ENCODE data around the gene BCKDK.
"Not testable (repeated sequence)": the region's sequence is repeated elsewhere in the genome, so short reads cannot be mapped to it uniquely, and the experiment has no call there.

The BCKDK gene

DNA sequence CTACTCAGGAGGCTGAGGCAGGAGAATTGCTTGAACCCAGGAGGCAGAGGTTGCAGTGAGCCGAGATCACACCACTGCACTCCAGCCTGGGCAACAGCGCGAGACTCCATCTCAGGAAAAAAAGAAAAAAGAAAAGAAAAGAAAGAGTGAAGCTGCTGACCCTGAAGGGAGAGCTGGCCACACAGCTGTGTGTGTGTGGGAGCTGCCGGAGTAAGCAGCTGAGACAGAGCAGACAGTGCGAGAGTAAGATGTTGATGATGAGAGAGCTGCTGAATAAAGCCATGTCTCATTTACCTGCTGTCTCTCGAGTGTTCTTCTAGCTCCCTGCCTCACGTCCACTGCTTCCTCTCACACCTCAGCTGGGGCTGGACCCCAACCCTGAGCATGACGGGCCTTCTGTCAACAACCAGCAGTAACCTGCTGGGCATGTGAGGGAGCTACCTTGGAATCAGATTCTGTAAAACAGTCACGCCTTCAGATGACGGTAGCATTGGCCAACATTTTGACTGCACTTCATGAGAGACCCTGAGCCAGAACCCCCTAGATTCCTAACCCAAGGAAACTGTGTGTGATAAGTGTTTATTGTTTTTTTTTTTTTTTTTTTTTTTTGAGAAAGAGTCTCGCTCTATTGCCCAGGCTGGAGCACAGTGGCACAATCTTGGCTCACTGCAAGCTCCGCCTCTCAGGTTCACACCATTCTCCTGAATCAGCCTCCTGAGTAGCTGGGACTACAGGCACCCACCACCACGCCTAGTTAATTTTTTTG is 7.1 kb upstream of the BCKDK start:
- not testable (repeated sequence) for DNase-seq

DNA sequence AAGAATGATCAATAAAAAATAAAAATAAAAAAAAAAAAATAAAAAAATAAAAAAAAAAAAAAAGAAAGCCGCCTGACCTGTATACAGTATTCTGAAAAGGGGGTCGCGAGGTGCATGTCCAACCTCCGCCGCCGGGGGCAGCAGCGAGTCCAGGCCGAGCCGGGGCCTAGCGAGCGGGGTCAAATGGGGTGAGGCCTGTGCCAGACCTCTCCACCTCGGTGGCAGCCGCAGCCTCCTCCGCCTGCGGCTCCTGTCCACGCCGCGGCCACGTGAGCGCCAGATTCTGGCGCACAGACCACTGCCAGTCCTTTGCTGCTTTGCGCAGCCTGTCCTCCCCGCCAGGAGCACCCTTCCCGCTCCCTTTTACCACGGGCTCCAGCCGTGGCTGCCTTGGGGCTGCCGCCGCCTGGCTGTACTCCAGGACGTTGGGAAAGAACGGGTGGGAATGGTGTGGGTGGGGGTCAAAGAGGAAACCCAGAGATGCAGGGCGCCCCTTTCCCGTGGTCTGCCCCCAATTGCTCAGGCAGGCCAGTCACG is 2.4 kb upstream of the BCKDK start:
- DNase-seq, result peak in 1 of 2 experiments; percentile 50

GRCh38 chr16:31106509-31107464 is 1.4 kb upstream of the BCKDK start:
- DNase-seq, result no peak

DNA sequence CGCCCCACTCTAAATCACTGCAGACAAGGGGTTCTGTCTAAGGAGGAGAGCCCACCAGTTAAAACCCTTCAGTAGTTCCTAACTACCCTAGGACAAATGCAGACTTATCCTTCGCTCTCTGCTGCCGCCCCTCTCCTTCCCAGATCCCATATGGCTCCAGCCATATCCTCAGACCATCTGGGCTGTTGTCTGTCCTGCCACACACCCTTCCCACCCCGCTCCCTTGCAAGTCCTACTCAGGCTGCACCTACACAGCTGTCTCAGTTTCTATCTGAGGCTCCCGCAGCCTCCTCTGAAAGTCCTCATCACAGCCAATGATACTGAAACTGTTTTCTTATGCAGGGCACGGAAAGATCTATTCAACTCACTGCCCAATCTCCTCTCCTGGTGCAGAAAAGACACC is 720 bp upstream of the BCKDK start:
- DNase-seq, result no peak

- no peak for DNase-seq
Observed at GRCh38 chr16:31108794-31109558, 790 bp downstream of the BCKDK start.

DNA sequence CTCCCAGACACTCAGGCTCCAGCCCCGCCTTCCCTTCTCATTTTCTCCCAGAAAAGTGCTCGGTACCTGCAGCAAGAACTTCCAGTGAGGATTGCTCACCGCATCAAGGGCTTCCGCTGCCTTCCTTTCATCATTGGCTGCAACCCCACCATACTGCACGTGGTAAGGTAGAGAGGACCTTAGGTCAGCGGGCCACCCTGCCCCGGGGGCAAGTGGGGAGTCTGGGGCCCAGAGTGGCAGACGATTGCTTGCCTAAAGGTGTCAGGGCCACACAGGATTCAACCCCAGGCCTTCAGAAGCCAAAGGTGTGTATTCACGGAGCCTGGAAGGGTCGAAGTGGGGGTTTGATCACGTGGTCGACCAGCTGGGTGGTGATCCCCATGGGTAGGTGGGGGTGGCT is 1.4 kb downstream of the BCKDK start:
- DNase-seq, result no peak

DNA sequence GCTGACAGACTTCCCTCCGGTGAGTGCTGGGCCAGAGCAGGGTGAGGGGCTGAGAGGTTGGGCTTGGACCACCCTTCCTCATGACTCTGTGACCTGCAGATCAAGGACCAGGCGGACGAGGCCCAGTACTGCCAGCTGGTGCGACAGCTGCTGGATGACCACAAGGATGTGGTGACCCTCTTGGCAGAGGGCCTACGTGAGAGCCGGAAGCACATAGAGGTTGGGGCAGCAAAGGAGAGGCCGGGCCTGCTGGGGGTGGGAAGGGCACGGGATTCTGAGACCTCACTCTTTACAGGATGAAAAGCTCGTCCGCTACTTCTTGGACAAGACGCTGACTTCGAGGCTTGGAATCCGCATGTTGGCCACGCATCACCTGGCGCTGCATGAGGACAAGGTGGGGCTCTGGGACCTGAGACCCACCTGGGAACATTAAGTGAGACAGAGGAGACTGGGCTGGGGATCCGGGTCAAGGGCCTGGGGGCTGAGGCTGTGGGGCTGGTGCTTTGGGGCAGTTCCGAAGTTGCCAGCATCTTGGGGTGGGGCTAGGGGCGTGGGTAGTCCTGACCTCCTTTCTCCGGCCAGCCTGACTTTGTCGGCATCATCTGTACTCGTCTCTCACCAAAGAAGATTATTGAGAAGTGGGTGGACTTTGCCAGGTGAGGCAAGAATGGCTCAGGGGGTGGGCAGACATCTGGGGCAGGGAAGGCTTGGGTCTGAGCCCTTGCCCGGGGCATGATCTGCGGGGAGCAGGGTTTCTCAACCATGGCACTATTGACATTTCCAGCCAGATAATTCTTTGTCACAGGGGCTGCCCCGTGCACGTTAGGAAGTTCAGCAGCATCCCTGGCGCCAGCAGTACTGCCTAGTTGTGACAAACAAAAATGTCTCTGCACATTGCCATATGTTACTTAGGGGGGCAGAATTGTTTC is 2.2 kb downstream of the BCKDK start:
- no peak for DNase-seq

GRCh38 chr16:31111881-31112466 is 3.8 kb downstream of the BCKDK start:
- no peak for DNase-seq

DNA sequence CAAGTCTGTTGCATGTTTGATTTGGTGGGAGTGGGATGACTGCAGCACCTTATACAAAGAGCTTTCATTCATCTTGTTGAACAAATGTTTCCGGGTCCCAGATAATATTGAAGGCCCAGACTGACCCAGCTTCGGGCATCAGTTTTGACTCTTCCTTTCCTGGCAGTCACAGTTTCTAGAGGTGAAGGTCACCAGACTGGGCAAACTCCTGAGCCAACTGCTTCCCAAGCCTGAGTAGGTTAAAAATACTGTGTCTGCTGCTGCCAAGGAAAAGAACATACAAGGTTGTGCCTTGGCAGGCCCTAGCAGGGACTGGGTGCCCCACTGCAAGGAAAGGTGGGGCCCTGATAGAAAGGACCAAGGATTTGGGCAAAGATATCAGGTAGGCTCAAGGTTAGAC is 4.5 kb downstream of the BCKDK start:
- DNase-seq, result no peak

GRCh38 chr16:31113121-31114120 is 5.2 kb downstream of the BCKDK start:
- DNase-seq, result no peak

DNA sequence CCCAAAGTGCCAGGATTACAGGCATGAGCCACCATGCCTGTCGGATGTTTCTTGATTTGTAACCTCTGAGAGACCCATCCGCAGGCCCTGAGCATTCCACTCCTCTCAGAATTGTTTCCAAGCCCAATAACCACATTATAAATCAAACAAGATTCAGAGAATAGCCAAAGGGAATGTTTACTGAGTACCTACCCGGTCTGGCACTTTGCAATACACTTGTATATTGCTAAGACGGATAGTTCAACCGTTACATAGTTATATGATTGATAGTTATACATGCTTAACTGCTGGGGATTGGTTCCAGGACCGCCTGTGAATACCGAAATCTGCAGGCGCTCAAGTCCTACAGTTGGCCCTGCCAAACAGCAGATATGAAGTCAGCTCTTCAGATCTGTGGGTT is 6.3 kb downstream of the BCKDK start:
- DNase-seq, result no peak

DNA sequence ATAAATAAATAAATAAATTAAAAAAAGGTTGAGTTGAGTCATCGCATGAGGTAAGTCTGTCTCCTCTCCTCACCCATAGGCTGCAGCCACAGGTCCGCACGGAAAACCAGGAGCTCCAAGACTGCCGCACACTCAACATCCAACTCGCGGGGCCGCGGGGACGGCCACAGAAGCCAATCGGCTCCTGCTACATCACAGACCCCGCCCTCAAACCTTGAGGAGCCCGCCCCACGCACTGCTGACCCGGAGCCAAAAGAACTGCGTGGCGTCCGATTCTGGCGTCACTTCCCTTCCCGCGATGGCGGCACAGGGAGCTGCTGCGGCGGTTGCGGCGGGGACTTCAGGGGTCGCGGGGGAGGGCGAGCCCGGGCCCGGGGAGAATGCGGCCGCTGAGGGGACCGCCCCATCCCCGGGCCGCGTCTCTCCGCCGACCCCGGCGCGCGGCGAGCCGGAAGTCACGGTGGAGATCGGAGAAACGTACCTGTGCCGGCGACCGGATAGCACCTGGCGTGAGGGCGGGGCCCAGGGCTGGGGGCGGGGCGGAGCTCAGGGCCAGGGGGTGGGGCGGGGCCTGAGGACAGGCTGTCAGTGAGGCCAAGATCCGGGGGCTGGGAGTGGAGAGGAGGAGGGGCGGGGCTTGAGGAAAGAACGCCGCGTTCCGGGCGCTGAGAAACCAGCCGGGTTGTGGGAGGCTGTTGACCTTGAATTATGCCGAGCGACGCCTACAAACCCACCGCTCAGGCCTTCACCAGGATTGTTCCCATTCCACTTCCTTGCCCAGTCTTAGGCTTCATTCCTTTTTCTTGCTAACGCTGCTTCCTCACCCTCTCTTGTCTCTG is 9.4 kb downstream of the BCKDK start, which contains the start of gene KAT8:
TSS of gene KAT8 (plus strand) at position 281 of the 839 bp plus-strand sequence. CDS start at position 299, 18 bp downstream.
- DNase-seq, result peak; percentile 95 to 98

DNA sequence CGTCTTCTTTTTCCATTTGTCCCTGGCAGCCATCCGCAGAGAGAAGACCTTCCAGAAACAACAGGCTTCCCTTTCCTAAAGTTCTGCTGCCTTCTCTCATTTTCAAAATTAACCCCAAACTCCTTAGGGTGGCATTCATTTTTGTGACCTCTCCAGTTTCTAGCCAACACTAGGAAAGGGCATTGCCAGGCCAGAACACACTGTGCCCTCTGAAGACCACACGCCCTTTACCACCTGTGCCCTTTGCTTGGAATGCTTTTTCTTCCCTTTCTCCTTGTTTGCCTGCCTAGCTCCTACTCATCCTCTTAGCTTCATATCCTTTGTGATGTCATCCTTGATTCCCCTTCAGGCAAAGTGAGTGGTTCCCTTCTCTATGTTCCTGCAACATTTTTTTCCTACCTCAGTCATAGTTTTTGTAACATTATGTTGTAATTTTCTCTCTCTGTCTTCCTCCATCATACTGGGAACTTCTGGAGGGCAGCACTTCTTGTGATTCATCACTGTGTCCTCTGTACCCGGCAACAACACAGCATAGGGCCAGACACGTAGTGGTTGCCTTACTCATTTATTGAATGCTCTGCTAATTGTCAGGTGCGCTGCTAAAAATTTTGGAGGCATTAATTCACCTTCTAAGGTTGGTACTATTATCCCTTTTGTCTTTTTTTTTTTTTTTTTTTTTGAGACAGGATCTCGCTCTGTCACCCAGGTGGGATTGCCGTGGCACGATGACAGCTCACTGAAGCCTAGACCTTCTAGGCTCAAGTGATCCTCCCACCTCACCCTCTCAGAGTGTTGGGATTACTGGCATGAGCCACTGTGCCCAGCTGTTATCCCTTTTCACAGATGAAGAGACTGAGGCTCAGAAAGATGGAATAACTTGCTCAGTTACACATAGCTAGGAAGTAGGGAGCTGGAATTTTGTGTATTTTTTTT is 10.3 kb downstream of the BCKDK start:
- no peak for DNase-seq

- DNase-seq, result no peak
Observed at GRCh38 chr16:31120129-31120528, 11.9 kb downstream of the BCKDK start.

- DNase-seq, result no peak
Observed at GRCh38 chr16:31125844-31126243, 17.7 kb downstream of the BCKDK start.

DNA sequence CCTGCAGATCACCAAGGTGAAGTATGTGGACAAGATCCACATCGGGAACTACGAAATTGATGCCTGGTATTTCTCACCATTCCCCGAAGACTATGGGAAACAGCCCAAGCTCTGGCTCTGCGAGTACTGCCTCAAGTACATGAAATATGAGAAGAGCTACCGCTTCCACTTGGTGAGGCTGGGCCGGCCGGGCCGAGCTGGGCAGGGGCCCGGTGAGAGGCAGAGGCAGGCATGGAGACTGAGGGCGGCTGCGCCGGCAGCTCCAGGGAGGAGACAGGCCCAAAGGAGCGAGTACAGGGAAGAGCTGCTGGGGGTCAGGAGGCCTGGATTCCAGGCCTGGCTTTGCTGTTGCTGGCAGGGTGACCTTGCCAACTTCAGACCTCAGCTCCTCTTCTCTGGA is 19.0 kb downstream of the BCKDK start:
- no peak for DNase-seq

- no peak for DNase-seq
Observed at GRCh38 chr16:31128711-31129567, 20.8 kb downstream of the BCKDK start.

Measured in SW 1271 (cell line).